LHCN-M2 (cell line): ENCODE results near the gene POLR2B. TPM values are rescaled to one million over a fixed set of nuclear protein-coding genes. Genes with fewer than 3 reads are reported as not detected.

ENCODE experiments used
- total RNA-seq: library from RNA; depleted of rRNA; stranded (reverse); fragments of >200 nt; gene quantifications from 2 replicates; pipeline ENCODE4 v1.2.3, GENCODE V29; 2014; rRNA removed

Gene POLR2B
- total RNA-seq, 1 experiment from 2014 or later, result 139 TPM

Other genes starting within 250 kb of the POLR2B start
- gene SPINK2, start 157.2 kb upstream of the POLR2B start, total RNA-seq, result not detected in 2 replicates
- 28.0 and 34.4 TPM in 2 replicates for gene REST, start 71.0 kb upstream of the POLR2B start, total RNA-seq
- gene NOA1, start 1.3 kb upstream of the POLR2B start, total RNA-seq, result 22.9 and 24.3 TPM in 2 replicates
- 221 and 314 TPM in 2 replicates for gene IGFBP7, start 131.5 kb downstream of the POLR2B start, total RNA-seq